ENCODE results near the gene ZBTB9. TPM values are rescaled to one million over a fixed set of nuclear protein-coding genes. Genes with fewer than 3 reads are reported as not detected.

The ZBTB9 gene
- total and polyA plus RNA-seq, 8 donors: 5.8 to 13.6 (median 10.4) TPM

GRCh38 chr6:33492093-33492492 lies 37.7 kb downstream of the ZBTB9 start:
- DNase-seq: no peak
- no peaks in the 10 kb centered on the region for H3K9me3 ChIP-seq
- ATAC-seq: no peak
- H3K36me3 ChIP-seq: no peaks in the 10 kb centered on the region
- no peak overlapping the region for H3K4me3 ChIP-seq
- TF ChIP-seq CTCF (IDR thresholded peaks at IDR 0.05): no peak
- no peaks in the 10 kb centered on the region for H3K4me1 ChIP-seq
- intact Hi-C loops (cut with DNase I): no loop called here
- no peak overlapping the region for H3K27ac ChIP-seq
- peaks cover 0 to 15% of the 10 kb centered on the region in 2 donors for H3K27me3 ChIP-seq

GRCh38 chr6:33497157-33497556 lies 42.8 kb downstream of the ZBTB9 start:
- intact Hi-C loops (cut with DNase I): no loop called here
- DNase-seq: no peak
- Histone ChIP-seq H3K27me3 (no peaks in the 10 kb centered on the region), H3K36me3 (no peaks in the 10 kb centered on the region), H3K27ac (no peak overlapping the region), H3K4me3 (no peak overlapping the region), H3K4me1 (no peaks in the 10 kb centered on the region), H3K9me3 (no peaks in the 10 kb centered on the region)
- TF ChIP-seq CTCF (IDR thresholded peaks at IDR 0.05): no peak
- ATAC-seq: no peak

- Histone ChIP-seq H3K36me3 (no peaks in the 10 kb centered on the region), H3K27ac (no peak overlapping the region), H3K9me3 (no peaks in the 10 kb centered on the region), H3K4me1 (no peaks in the 10 kb centered on the region), H3K27me3 (no peaks in the 10 kb centered on the region), H3K4me3 (no peak overlapping the region)
- no peak for TF ChIP-seq CTCF (IDR thresholded peaks at IDR 0.05)
- intact Hi-C loops (cut with DNase I): no loop called here
- ATAC-seq: no peak
- DNase-seq: no peak
Measured at GRCh38 chr6:33502486-33502885, 48.1 kb downstream of the ZBTB9 start.

GRCh38 chr6:33504486-33504885 lies 50.1 kb downstream of the ZBTB9 start:
- DNase-seq (no peak), ATAC-seq (no peak)
- Histone ChIP-seq H3K36me3 (no peaks in the 10 kb centered on the region), H3K4me3 (no peak overlapping the region), H3K4me1 (peaks cover 0 to 11% of the 10 kb centered on the region in 2 donors), H3K9me3 (no peaks in the 10 kb centered on the region), H3K27me3 (no peaks in the 10 kb centered on the region), H3K27ac (no peak overlapping the region)
- no peak for TF ChIP-seq CTCF (IDR thresholded peaks at IDR 0.05)
- intact Hi-C loops (cut with DNase I): no loop called here

- Histone ChIP-seq H3K4me1 (peaks cover 0 to 11% of the 10 kb centered on the region in 2 donors), H3K27me3 (no peaks in the 10 kb centered on the region), H3K4me3 (no peak overlapping the region), H3K27ac (no peak overlapping the region), H3K36me3 (no peaks in the 10 kb centered on the region), H3K9me3 (no peaks in the 10 kb centered on the region)
- intact Hi-C loops (cut with DNase I): no loop called here
- DNase-seq (no peak), ATAC-seq (no peak)
- no peak for TF ChIP-seq CTCF (IDR thresholded peaks at IDR 0.05)
Measured at GRCh38 chr6:33505548-33506370, 51.4 kb downstream of the ZBTB9 start.

Small RNA genes lying within 50 kb of the gene (microRNA-seq; reads per million reads assigned to microRNA genes)
- 0 reads per million in 2 donors for gene MIR5004

Other genes starting within 250 kb of the ZBTB9 start
- 10 to 100 TPM; 13.5 to 14.0 TPM for gene HSD17B8, start 249.9 kb upstream of the ZBTB9 start, total RNA-seq
- 10 to 100 TPM; 15.9 to 27.0 (median 22.4) TPM for gene HSD17B8, start 249.9 kb upstream of the ZBTB9 start, polyA plus RNA-seq (ENCODE audit: insufficient read length in 6 of 6)
- 10 to 100 TPM; 37.4 to 41.4 TPM for gene RING1, start 246.1 kb upstream of the ZBTB9 start, total RNA-seq
- 10 to 100 TPM; 53.7 to 70.6 (median 59.9) TPM for gene RING1, start 246.1 kb upstream of the ZBTB9 start, polyA plus RNA-seq (ENCODE audit: insufficient read length in 6 of 6)
- 10 to 100 TPM; 46.2 to 54.2 TPM for gene VPS52, start 182.7 kb upstream of the ZBTB9 start, total RNA-seq
- 10 to 100 TPM; 75.7 to 92.5 (median 86.3) TPM for gene VPS52, start 182.7 kb upstream of the ZBTB9 start, polyA plus RNA-seq (ENCODE audit: insufficient read length in 6 of 6)
- gene RPS18, start 182.5 kb upstream of the ZBTB9 start, total RNA-seq: 1,000 to 10,000 TPM; 1,881 to 1,887 TPM
- gene RPS18, start 182.5 kb upstream of the ZBTB9 start, polyA plus RNA-seq (ENCODE audit: insufficient read length in 6 of 6): 1,000 to 10,000 TPM; 3,694 to 4,273 (median 4,148) TPM
- gene B3GALT4, start 177.5 kb upstream of the ZBTB9 start, total RNA-seq: 10 to 100 TPM; 12.7 to 12.9 TPM
- 1 to 10 TPM; 3.5 to 5.0 (median 4.1) TPM for gene B3GALT4, start 177.5 kb upstream of the ZBTB9 start, polyA plus RNA-seq (ENCODE audit: insufficient read length in 6 of 6)
- 10 to 100 TPM; 26.6 to 42.0 TPM for gene WDR46, start 165.3 kb upstream of the ZBTB9 start, total RNA-seq
- 10 to 100 TPM; 59.7 to 89.8 (median 65.8) TPM for gene WDR46, start 165.3 kb upstream of the ZBTB9 start, polyA plus RNA-seq (ENCODE audit: insufficient read length in 6 of 6)
- 10 to 100 TPM; 37.7 to 43.0 TPM for gene PFDN6, start 165.0 kb upstream of the ZBTB9 start, total RNA-seq
- 10 to 100 TPM; 50.4 to 55.3 (median 51.2) TPM for gene PFDN6, start 165.0 kb upstream of the ZBTB9 start, polyA plus RNA-seq (ENCODE audit: insufficient read length in 6 of 6)
- gene RGL2, start 155.6 kb upstream of the ZBTB9 start, total RNA-seq: 10 to 100 TPM; 83.3 to 94.6 TPM
- 100 to 1,000 TPM; 133 to 157 (median 140) TPM for gene RGL2, start 155.6 kb upstream of the ZBTB9 start, polyA plus RNA-seq (ENCODE audit: insufficient read length in 6 of 6)
- 100 to 1,000 TPM; 227 to 243 TPM for gene TAPBP, start 140.5 kb upstream of the ZBTB9 start, total RNA-seq
- 10 to 100 TPM; 41.5 to 60.2 (median 45.1) TPM for gene TAPBP, start 140.5 kb upstream of the ZBTB9 start, polyA plus RNA-seq (ENCODE audit: insufficient read length in 6 of 6)
- gene ZBTB22, start 136.8 kb upstream of the ZBTB9 start, total RNA-seq: 10 to 100 TPM; 17.3 to 22.6 TPM
- gene ZBTB22, start 136.8 kb upstream of the ZBTB9 start, polyA plus RNA-seq (ENCODE audit: insufficient read length in 6 of 6): 10 to 100 TPM; 21.8 to 29.3 (median 25.5) TPM
- 10 to 100 TPM; 33.6 to 42.0 TPM for gene DAXX, start 131.6 kb upstream of the ZBTB9 start, total RNA-seq
- gene DAXX, start 131.6 kb upstream of the ZBTB9 start, polyA plus RNA-seq (ENCODE audit: insufficient read length in 6 of 6): 10 to 100 TPM; 44.8 to 62.5 (median 54.2) TPM
- 1 to 10 TPM; 5.8 to 9.9 TPM for gene KIFC1, start 62.8 kb upstream of the ZBTB9 start, total RNA-seq
- gene KIFC1, start 62.8 kb upstream of the ZBTB9 start, polyA plus RNA-seq (ENCODE audit: insufficient read length in 6 of 6): 10 to 100 TPM; 30.7 to 73.6 (median 42.4) TPM
- gene PHF1, start 43.6 kb upstream of the ZBTB9 start, total RNA-seq: 10 to 100 TPM; 43.4 to 45.6 TPM
- gene PHF1, start 43.6 kb upstream of the ZBTB9 start, polyA plus RNA-seq (ENCODE audit: insufficient read length in 6 of 6): 10 to 100 TPM; 64.6 to 91.9 (median 73.5) TPM
- gene CUTA, start 36.5 kb upstream of the ZBTB9 start, total RNA-seq: 100 to 1,000 TPM; 144 to 175 TPM
- gene CUTA, start 36.5 kb upstream of the ZBTB9 start, polyA plus RNA-seq (ENCODE audit: insufficient read length in 6 of 6): 100 to 1,000 TPM; 165 to 189 (median 177) TPM
- 10 to 100 TPM; 18.1 to 18.5 TPM for gene SYNGAP1, start 34.5 kb upstream of the ZBTB9 start, total RNA-seq
- gene SYNGAP1, start 34.5 kb upstream of the ZBTB9 start, polyA plus RNA-seq (ENCODE audit: insufficient read length in 6 of 6): 10 to 100 TPM; 42.8 to 51.2 (median 45.8) TPM
- gene BAK1, start 125.7 kb downstream of the ZBTB9 start, total RNA-seq: 10 to 100 TPM; 26.5 to 27.0 TPM
- gene BAK1, start 125.7 kb downstream of the ZBTB9 start, polyA plus RNA-seq (ENCODE audit: insufficient read length in 6 of 6): 10 to 100 TPM; 13.1 to 19.3 (median 17.9) TPM
- 100 to 1,000 TPM; 107 to 147 TPM for gene ITPR3, start 166.7 kb downstream of the ZBTB9 start, total RNA-seq
- gene ITPR3, start 166.7 kb downstream of the ZBTB9 start, polyA plus RNA-seq (ENCODE audit: insufficient read length in 6 of 6): 10 to 100 TPM; 70.8 to 99.0 (median 90.0) TPM